GM12892 (cell line): Measurements from ENCODE around the gene HDAC4.

ENCODE experiments used
- POLR2A ChIP-seq: IDR thresholded peaks from 2 replicates; pipeline ENCODE4 v1.6.1; 2011; ENCODE audit warnings: low read depth, low read length, control low read depth
- POLR2AphosphoS5 ChIP-seq: IDR thresholded peaks from 2 replicates; pipeline ENCODE4 v1.6.1; 2011; ENCODE audit warnings: low read depth, low read length, control low read depth
- TAF1 ChIP-seq: IDR thresholded peaks from 2 replicates; pipeline ENCODE4 v1.6.1; 2011; ENCODE audit warnings: low read depth, mild to moderate bottlenecking, control low read depth, low read length, borderline replicate concordance

GRCh38 chr2:239255218-239255617, 145.6 kb downstream of the HDAC4 start:
- TF ChIP-seq POLR2A (no peak), POLR2AphosphoS5 (no peak), TAF1 (no peak)
